ENCODE data around the gene ISCA2.

Gene ISCA2

DNA sequence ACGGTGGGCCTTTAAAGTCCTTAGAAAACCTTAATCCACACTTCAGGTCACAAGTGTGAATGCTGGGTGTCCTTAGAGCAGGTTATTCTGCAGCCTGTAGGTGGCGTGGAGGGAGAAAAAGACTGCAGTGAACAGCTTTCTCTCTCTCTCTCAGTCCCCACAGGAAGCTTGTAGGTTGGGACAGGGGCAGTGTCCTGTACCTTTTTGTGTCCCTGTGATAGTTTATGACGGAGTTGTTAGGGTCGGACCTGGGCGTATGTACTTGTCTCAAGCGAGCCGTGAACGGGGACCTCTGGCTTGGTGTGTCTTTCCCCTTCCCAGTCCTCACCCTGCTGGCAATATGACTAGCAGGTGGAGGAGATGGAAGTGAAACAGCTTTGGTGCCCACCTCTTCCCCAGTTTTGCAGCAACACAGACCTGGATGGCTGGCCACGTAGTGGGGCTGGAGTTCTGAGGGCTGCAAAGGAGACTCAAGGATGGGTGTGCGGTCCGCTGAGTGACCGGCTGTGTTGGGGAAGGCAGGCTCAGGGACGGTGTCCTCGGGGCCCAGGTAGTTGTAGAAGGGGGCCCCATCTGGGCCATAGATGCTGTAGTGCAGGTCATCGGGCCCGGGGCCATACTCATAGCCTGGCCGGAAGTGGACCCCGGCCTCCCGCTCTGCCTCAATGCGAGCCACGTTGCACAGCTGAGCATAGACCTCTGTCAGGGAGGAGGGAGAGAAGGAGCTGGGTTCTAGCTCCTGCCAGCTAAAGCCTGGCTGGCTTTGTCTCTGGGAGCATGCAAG lies 8.9 kb downstream of the ISCA2 start:
- H4K8ac ChIP-seq (ENCODE audit: low read length) = no peak overlapping the region
- H3K9me3 ChIP-seq (ENCODE audit: control insufficient read depth, low read length) = no peaks in the 10 kb centered on the region
- H3K4ac ChIP-seq (ENCODE audit: low read depth in 1 of 2, low read length in 2 of 2) = no peak overlapping the region
- peaks cover 4% of the 10 kb centered on the region for H3K4me1 ChIP-seq (ENCODE audit: control insufficient read depth, insufficient read depth, low read depth, low read length)
- peak overlapping the region; percentile 13 for H3K9ac ChIP-seq (ENCODE audit: low read length)
- no peak overlapping the region for H3K4me3 ChIP-seq (ENCODE audit: insufficient read depth in 1 of 2, low read depth in 1 of 2, low read length in 2 of 2)
- peak overlapping the region; percentile 45 for H2AK5ac ChIP-seq (ENCODE audit: low read length, severe bottlenecking)
- DNase-seq = peak; percentile 65
- no peak overlapping the region for H2AFZ ChIP-seq (ENCODE audit: low read depth, low read length)
- WGBS = 80% methylated on average over 18 of the region's 21 CpGs
- H3K23ac ChIP-seq (ENCODE audit: low read length in 2 of 2) = no peak overlapping the region
- H2BK120ac ChIP-seq (ENCODE audit: low read depth, low read length) = no peak overlapping the region
- H3K18ac ChIP-seq (ENCODE audit: low read depth in 1 of 2, low read length in 2 of 2) = no peak overlapping the region
- no peak overlapping the region for H3K14ac ChIP-seq (ENCODE audit: low read length in 2 of 2)
- no peak overlapping the region for H2BK15ac ChIP-seq (ENCODE audit: low read depth, poor library complexity, severe bottlenecking)
- peaks cover 27% of the 10 kb centered on the region for H3K79me1 ChIP-seq (replicated peaks; ENCODE audit: low read length, poor library complexity, severe bottlenecking)
- H2BK12ac ChIP-seq (ENCODE audit: low read length in 2 of 2) = peak overlapping the region in 1 of 2 experiments; percentile 56
- no peaks in the 10 kb centered on the region for H3K27me3 ChIP-seq (ENCODE audit: control insufficient read depth in 1 of 2, insufficient read depth in 1 of 2, low read length in 2 of 2)
- H3K36me3 ChIP-seq (ENCODE audit: control insufficient read depth in 1 of 2, insufficient read depth in 2 of 2, low read depth in 1 of 2, low read length in 2 of 2) = peaks cover 74 to 94% of the 10 kb centered on the region in 2 experiments
- H2BK5ac ChIP-seq (ENCODE audit: low read depth, low read length, poor library complexity, severe bottlenecking) = no peak overlapping the region
- no peak overlapping the region for H4K91ac ChIP-seq (ENCODE audit: low read length)
- H3K27ac ChIP-seq (ENCODE audit: low read length, poor library complexity, severe bottlenecking) = peak overlapping the region; percentile 6
- no peak overlapping the region for H3K4me2 ChIP-seq (ENCODE audit: low read length, poor library complexity, severe bottlenecking)

DNA sequence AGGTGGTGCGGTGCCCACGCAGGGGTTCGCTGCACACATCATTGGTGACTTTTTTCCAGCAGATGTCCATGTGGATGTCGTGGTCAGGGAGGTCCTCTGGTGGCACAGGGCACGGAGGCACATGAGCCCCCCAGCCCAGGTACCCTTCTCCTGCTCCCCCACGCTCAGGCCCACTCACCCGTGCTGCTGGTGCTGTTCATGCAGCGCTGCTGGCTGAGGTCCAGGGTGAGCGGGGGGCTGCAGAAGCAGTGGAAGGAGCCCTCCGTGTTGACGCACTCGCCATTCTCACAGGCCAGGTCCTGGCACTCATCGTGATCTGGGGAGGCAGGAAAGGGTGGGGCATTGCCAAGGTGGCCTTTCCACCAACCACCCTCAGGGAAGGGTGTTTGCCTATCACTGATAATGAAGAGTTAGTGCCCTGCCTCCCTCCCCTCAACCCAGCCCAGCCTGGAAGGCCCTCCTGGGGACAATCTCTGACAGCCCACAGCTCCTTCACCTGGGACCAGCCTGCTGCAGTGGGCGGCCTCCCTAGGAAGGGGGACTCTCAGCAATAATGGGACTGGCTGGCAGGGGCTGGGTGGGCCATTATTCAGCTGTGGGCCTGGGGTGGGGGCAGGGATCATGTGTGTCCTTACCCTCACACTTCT lies 9.8 kb downstream of the ISCA2 start:
- peaks cover 82 to 95% of the 10 kb centered on the region in 2 experiments for H3K36me3 ChIP-seq (ENCODE audit: control insufficient read depth in 1 of 2, insufficient read depth in 2 of 2, low read depth in 1 of 2, low read length in 2 of 2)
- H3K23ac ChIP-seq (ENCODE audit: low read length in 2 of 2) = no peak overlapping the region
- no peaks in the 10 kb centered on the region for H3K27me3 ChIP-seq (ENCODE audit: control insufficient read depth in 1 of 2, insufficient read depth in 1 of 2, low read length in 2 of 2)
- no peak overlapping the region for H2AFZ ChIP-seq (ENCODE audit: low read depth, low read length)
- H4K91ac ChIP-seq (ENCODE audit: low read length) = peak overlapping the region; percentile 25
- no peak overlapping the region for H3K9ac ChIP-seq (ENCODE audit: low read length)
- peak overlapping the region; percentile 17 for H2BK15ac ChIP-seq (ENCODE audit: low read depth, poor library complexity, severe bottlenecking)
- H3K4ac ChIP-seq (ENCODE audit: low read depth in 1 of 2, low read length in 2 of 2) = no peak overlapping the region
- no peak overlapping the region for H3K4me3 ChIP-seq (ENCODE audit: insufficient read depth in 1 of 2, low read depth in 1 of 2, low read length in 2 of 2)
- no peak overlapping the region for H2BK12ac ChIP-seq (ENCODE audit: low read length in 2 of 2)
- H3K9me3 ChIP-seq (ENCODE audit: control insufficient read depth, low read length) = no peaks in the 10 kb centered on the region
- DNase-seq = no peak
- no peak overlapping the region for H3K14ac ChIP-seq (ENCODE audit: low read length in 2 of 2)
- H3K27ac ChIP-seq (ENCODE audit: low read length, poor library complexity, severe bottlenecking) = no peak overlapping the region
- H3K18ac ChIP-seq (ENCODE audit: low read depth in 1 of 2, low read length in 2 of 2) = no peak overlapping the region
- 94% methylated on average over 14 of the region's 14 CpGs for WGBS
- H4K8ac ChIP-seq (ENCODE audit: low read length) = no peak overlapping the region
- no peak overlapping the region for H2AK5ac ChIP-seq (ENCODE audit: low read length, severe bottlenecking)
- H3K4me1 ChIP-seq (ENCODE audit: control insufficient read depth, insufficient read depth, low read depth, low read length) = peaks cover 5% of the 10 kb centered on the region
- no peak overlapping the region for H3K4me2 ChIP-seq (ENCODE audit: low read length, poor library complexity, severe bottlenecking)
- H2BK5ac ChIP-seq (ENCODE audit: low read depth, low read length, poor library complexity, severe bottlenecking) = no peak overlapping the region
- H3K79me1 ChIP-seq (replicated peaks; ENCODE audit: low read length, poor library complexity, severe bottlenecking) = peaks cover 25% of the 10 kb centered on the region
- H2BK120ac ChIP-seq (ENCODE audit: low read depth, low read length) = no peak overlapping the region

DNA sequence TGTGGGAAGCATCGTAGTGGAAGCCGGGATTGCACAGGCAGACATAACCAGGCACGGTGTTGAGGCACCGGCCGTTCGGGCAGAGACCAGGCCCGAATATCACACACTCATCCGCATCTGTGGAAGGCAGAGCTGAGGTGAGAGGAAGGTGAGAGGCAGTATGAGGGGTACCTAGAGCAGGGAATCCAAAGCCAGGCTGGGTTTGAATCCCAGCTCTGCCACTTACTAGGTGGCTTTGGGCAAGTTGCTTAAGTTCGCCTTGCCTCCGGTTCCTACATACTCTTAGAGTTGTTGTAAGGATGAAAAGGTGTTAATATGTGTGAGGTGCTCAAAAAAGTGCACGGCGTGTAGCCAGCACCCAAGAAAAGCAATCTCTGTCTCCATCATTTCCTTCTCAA lies 10.4 kb downstream of the ISCA2 start:
- Histone ChIP-seq H3K9me3 (ENCODE audit: control insufficient read depth, low read length) (no peaks in the 10 kb centered on the region), H3K4me2 (ENCODE audit: low read length, poor library complexity, severe bottlenecking) (no peak overlapping the region), H3K14ac (ENCODE audit: low read length in 2 of 2) (no peak overlapping the region), H3K27me3 (ENCODE audit: control insufficient read depth in 1 of 2, insufficient read depth in 1 of 2, low read length in 2 of 2) (no peaks in the 10 kb centered on the region), H3K27ac (ENCODE audit: low read length, poor library complexity, severe bottlenecking) (no peak overlapping the region), H3K18ac (ENCODE audit: low read depth in 1 of 2, low read length in 2 of 2) (no peak overlapping the region), H4K8ac (ENCODE audit: low read length) (no peak overlapping the region), H3K4me1 (ENCODE audit: control insufficient read depth, insufficient read depth, low read depth, low read length) (peaks cover 7% of the 10 kb centered on the region), H3K79me1 (replicated peaks; ENCODE audit: low read length, poor library complexity, severe bottlenecking) (peaks cover 29% of the 10 kb centered on the region), H2BK120ac (ENCODE audit: low read depth, low read length) (no peak overlapping the region), H4K91ac (ENCODE audit: low read length) (no peak overlapping the region), H3K4ac (ENCODE audit: low read depth in 1 of 2, low read length in 2 of 2) (no peak overlapping the region), H3K36me3 (ENCODE audit: control insufficient read depth in 1 of 2, insufficient read depth in 2 of 2, low read depth in 1 of 2, low read length in 2 of 2) (peaks cover 87 to 95% of the 10 kb centered on the region in 2 experiments), H3K9ac (ENCODE audit: low read length) (no peak overlapping the region), H3K4me3 (ENCODE audit: insufficient read depth in 1 of 2, low read depth in 1 of 2, low read length in 2 of 2) (no peak overlapping the region), H2BK12ac (ENCODE audit: low read length in 2 of 2) (no peak overlapping the region), H3K23ac (ENCODE audit: low read length in 2 of 2) (no peak overlapping the region), H2AFZ (ENCODE audit: low read depth, low read length) (no peak overlapping the region), H2BK5ac (ENCODE audit: low read depth, low read length, poor library complexity, severe bottlenecking) (no peak overlapping the region), H2AK5ac (ENCODE audit: low read length, severe bottlenecking) (no peak overlapping the region), H2BK15ac (ENCODE audit: low read depth, poor library complexity, severe bottlenecking) (no peak overlapping the region)
- DNase-seq = no peak
- WGBS = 95% methylated on average over 12 of the region's 12 CpGs

DNA sequence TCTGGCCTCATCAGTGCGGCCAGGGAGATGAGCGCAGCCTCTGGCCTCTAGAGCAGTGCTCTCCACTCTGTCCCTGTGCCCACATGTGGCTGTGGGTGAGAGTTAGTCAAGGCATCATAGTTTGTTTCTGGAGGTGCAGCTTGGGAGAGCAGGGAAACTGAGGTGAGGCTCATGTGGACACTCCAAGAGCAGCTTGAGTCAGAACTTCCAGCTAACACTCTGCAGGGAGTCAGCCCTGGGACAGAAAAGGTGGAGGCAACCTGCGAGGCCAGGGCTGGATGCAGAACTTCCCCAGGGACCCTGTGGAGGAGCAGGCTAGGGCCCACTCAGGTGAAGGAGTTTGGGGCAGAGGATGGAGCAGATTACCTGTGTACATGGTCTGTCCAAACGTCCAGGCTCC lies 10.8 kb downstream of the ISCA2 start:
- Histone ChIP-seq H2BK12ac (ENCODE audit: low read length in 2 of 2) (peak overlapping the region in 1 of 2 experiments; percentile 49), H3K14ac (ENCODE audit: low read length in 2 of 2) (no peak overlapping the region), H3K27me3 (ENCODE audit: control insufficient read depth in 1 of 2, insufficient read depth in 1 of 2, low read length in 2 of 2) (no peaks in the 10 kb centered on the region), H3K4me3 (ENCODE audit: insufficient read depth in 1 of 2, low read depth in 1 of 2, low read length in 2 of 2) (no peak overlapping the region), H2BK120ac (ENCODE audit: low read depth, low read length) (no peak overlapping the region), H3K4ac (ENCODE audit: low read depth in 1 of 2, low read length in 2 of 2) (no peak overlapping the region), H3K4me1 (ENCODE audit: control insufficient read depth, insufficient read depth, low read depth, low read length) (peaks cover 7% of the 10 kb centered on the region), H3K9ac (ENCODE audit: low read length) (no peak overlapping the region), H3K9me3 (ENCODE audit: control insufficient read depth, low read length) (no peaks in the 10 kb centered on the region), H3K27ac (ENCODE audit: low read length, poor library complexity, severe bottlenecking) (no peak overlapping the region), H3K18ac (ENCODE audit: low read depth in 1 of 2, low read length in 2 of 2) (no peak overlapping the region), H4K91ac (ENCODE audit: low read length) (no peak overlapping the region), H3K36me3 (ENCODE audit: control insufficient read depth in 1 of 2, insufficient read depth in 2 of 2, low read depth in 1 of 2, low read length in 2 of 2) (peaks cover 92 to 95% of the 10 kb centered on the region in 2 experiments), H3K4me2 (ENCODE audit: low read length, poor library complexity, severe bottlenecking) (no peak overlapping the region), H2BK5ac (ENCODE audit: low read depth, low read length, poor library complexity, severe bottlenecking) (no peak overlapping the region), H3K23ac (ENCODE audit: low read length in 2 of 2) (no peak overlapping the region), H2AFZ (ENCODE audit: low read depth, low read length) (no peak overlapping the region), H4K8ac (ENCODE audit: low read length) (no peak overlapping the region), H3K79me1 (replicated peaks; ENCODE audit: low read length, poor library complexity, severe bottlenecking) (peaks cover 31% of the 10 kb centered on the region), H2BK15ac (ENCODE audit: low read depth, poor library complexity, severe bottlenecking) (no peak overlapping the region), H2AK5ac (ENCODE audit: low read length, severe bottlenecking) (no peak overlapping the region)
- no peak for DNase-seq
- WGBS = 86% methylated on average over 4 of the region's 4 CpGs
